HFFc6 (cell line): Measurements from ENCODE around the gene STAT1. TPM values are rescaled to one million over a fixed set of nuclear protein-coding genes. Genes with fewer than 3 reads are reported as not detected.
"Not testable (repeated sequence)": the region's sequence is repeated elsewhere in the genome, so short reads cannot be mapped to it uniquely, and the experiment has no call there.

Experiments
- DNase-seq: peaks from one replicate; pipeline ENCODE4 v3.0.0-alpha.2; 2018
- H3K27ac Mint-ChIP-seq: 2 replicates; pipeline ENCODE4 v1.8.0; 2020; ENCODE audit warnings: mild to moderate bottlenecking, mixed read lengths
- H3K27me3 Mint-ChIP-seq: 2 replicates; pipeline ENCODE4 v1.8.0; 2021; ENCODE audit warnings: mild to moderate bottlenecking, moderate library complexity, mixed read lengths; ENCODE audit not compliant: insufficient read depth
- H3K36me3 Mint-ChIP-seq: 2 replicates; pipeline ENCODE4 v1.8.0; 2021; ENCODE audit warnings: low read depth, mixed read lengths
- H3K4me1 Mint-ChIP-seq: 2 replicates; pipeline ENCODE4 v1.8.0; 2020; ENCODE audit warnings: low read depth, mixed read lengths
- H3K4me3 Mint-ChIP-seq: 2 replicates; pipeline ENCODE4 v1.8.0; 2020; ENCODE audit warnings: mild to moderate bottlenecking, moderate library complexity, mixed read lengths
- H3K9me3 Mint-ChIP-seq: 2 replicates; pipeline ENCODE4 v1.8.0; 2020; ENCODE audit warnings: mild to moderate bottlenecking, mixed read lengths
- total RNA-seq, 6 experiments: library from RNA; stranded (reverse); fragmentation: NEBNext Ultra II Directional; extraction: Animal tissue kit (Norgen Biotek cat#: 25700); gene quantifications; 2 replicates in 1 of 6; 3 replicates in 5 of 6; pipeline ENCODE4 v1.2.3, GENCODE V29; 2021
- TF ChIP-seq, protein P1 (sequence below): fragments of 200-600 bp; sonication (generic); IDR thresholded peaks from 2 replicates; pipeline ENCODE4 v1.5.0; 2021; ENCODE audit warnings: antibody characterized with exemption, mild to moderate bottlenecking

STAT1 gene
- total RNA-seq, 6 experiments from 2014 or later, result 91.6 to 154 (median 138) TPM

GRCh38 chr2:190963088-190963487 lies 50.9 kb downstream of the STAT1 start:
- no peak overlapping the region for H3K4me3 Mint-ChIP-seq

GRCh38 chr2:190961918-190962487 lies 52.0 kb downstream of the STAT1 start:
- Mint-ChIP-seq H3K9me3 (0 out of 2 replicates have a peak, but pooled peaks cover 1% of the 10 kb centered on the region), H3K4me1 (peaks cover 5% of the 10 kb centered on the region; the same call in 1 of the 2 replicates), H3K27me3 (peaks cover 3% of the 10 kb centered on the region), H3K4me3 (peak overlapping the region; percentile 9; the same call in 1 of the 2 replicates), H3K27ac (peak overlapping the region; percentile 22; the same call in 1 of the 2 replicates), H3K36me3 (peaks cover 75% of the 10 kb centered on the region)
- TF ChIP-seq, protein P1, sequence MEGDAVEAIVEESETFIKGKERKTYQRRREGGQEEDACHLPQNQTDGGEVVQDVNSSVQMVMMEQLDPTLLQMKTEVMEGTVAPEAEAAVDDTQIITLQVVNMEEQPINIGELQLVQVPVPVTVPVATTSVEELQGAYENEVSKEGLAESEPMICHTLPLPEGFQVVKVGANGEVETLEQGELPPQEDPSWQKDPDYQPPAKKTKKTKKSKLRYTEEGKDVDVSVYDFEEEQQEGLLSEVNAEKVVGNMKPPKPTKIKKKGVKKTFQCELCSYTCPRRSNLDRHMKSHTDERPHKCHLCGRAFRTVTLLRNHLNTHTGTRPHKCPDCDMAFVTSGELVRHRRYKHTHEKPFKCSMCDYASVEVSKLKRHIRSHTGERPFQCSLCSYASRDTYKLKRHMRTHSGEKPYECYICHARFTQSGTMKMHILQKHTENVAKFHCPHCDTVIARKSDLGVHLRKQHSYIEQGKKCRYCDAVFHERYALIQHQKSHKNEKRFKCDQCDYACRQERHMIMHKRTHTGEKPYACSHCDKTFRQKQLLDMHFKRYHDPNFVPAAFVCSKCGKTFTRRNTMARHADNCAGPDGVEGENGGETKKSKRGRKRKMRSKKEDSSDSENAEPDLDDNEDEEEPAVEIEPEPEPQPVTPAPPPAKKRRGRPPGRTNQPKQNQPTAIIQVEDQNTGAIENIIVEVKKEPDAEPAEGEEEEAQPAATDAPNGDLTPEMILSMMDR, result no peak
- DNase-seq, result no peak

More at GRCh38 chr2:190963088-190963487, 50.9 kb downstream of the STAT1 start:
- TF ChIP-seq, protein P1, result no peak
- H3K4me1 Mint-ChIP-seq, result peaks cover 5% of the 10 kb centered on the region; the same call in 1 of the 2 replicates
- no peaks in the 10 kb centered on the region; the same call in none of the 2 replicates for H3K27me3 Mint-ChIP-seq
- no peak for DNase-seq
- H3K9me3 Mint-ChIP-seq, result no peaks in the 10 kb centered on the region
- peaks cover 64% of the 10 kb centered on the region for H3K36me3 Mint-ChIP-seq
- H3K27ac Mint-ChIP-seq, result no peak overlapping the region

DNA sequence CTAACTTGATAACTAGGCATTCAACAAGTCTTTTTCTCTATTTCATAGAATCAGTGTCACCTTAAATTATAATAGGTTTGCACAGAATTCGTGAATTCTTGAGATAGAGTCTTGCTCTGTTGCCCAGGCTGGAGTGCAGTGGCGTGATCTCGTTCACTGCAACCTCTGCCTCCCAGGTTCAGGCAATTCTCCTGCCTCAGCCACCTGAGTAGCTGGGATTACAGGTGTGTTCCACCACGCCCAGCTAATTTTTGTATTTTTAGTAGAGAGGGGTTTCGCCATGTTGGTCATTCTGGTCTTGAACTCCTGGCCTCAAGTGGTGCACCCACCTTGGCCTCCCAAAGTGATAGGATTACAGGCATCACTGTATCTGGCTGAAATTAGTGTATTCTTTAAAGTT lies 52.9 kb downstream of the STAT1 start:
- not testable (repeated sequence) for H3K27ac Mint-ChIP-seq, H3K4me3 Mint-ChIP-seq, H3K27me3 Mint-ChIP-seq, H3K4me1 Mint-ChIP-seq, DNase-seq
- Mint-ChIP-seq H3K9me3 (peaks cover 10% of the 10 kb centered on the region), H3K36me3 (peaks cover 84% of the 10 kb centered on the region)

- TF ChIP-seq, protein P1, result no peak
- Mint-ChIP-seq H3K4me1 (peaks cover 5% of the 10 kb centered on the region; the same call in 1 of the 2 replicates), H3K4me3 (no peak overlapping the region), H3K9me3 (peaks cover 16% of the 10 kb centered on the region), H3K27me3 (peaks cover 7% of the 10 kb centered on the region), H3K27ac (peak overlapping the region; percentile 5), H3K36me3 (peaks cover 89% of the 10 kb centered on the region)
- no peak for DNase-seq
These were observed 53.8 kb downstream of the STAT1 start for GRCh38 chr2:190959911-190960788.

DNA sequence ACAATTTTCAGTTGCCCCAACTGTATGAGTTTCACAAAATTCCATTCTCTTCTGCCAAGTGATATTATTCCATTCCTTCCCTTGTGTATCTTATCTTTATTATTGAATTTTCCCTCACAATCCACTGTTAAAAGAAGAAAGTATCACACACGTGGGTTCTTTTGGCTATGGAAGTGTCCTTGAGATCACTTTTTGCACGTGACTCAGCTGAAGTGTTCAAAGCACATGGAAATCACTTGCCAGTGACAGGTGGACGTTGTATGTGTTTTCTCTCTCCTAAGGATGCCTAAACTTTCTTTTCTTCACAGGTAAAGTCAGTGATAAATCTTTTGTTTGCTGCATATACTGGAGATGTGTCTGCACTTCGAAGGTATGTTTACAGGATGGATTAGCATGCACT lies 60.7 kb downstream of the STAT1 start:
- Mint-ChIP-seq H3K4me1 (no peaks in the 10 kb centered on the region), H3K9me3 (peaks cover 16% of the 10 kb centered on the region), H3K27me3 (peaks cover 19% of the 10 kb centered on the region), H3K4me3 (no peak overlapping the region; the same call in 1 of the 2 replicates), H3K27ac (no peak overlapping the region), H3K36me3 (peaks cover 28% of the 10 kb centered on the region)
- TF ChIP-seq, protein P1, result no peak
- no peak for DNase-seq

DNA sequence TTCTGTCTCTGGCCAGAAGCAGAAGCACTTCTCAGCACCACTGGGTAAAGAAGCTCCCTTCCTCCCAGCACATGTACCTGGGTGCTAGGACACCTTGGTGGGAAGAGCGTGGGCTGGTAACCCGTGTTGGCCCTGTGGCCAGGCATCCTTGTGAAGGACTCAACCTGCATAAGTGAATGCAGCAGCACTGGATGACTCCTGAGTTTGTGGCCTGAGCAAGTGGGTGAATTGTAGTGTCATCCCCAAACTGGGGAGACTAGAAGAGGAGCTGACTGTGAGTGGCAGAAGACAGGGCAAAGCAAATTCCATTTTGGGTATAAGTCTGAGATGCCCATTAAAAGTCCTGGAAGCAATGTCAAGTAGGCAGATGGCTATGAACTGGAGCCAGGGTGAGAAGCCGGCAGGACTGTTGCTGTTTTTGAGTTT lies 63.4 kb downstream of the STAT1 start:
- Mint-ChIP-seq H3K9me3 (peaks cover under 1% of the 10 kb centered on the region; the same call in 1 of the 2 replicates), H3K27ac (no peak overlapping the region), H3K4me1 (no peaks in the 10 kb centered on the region), H3K27me3 (peaks cover 19% of the 10 kb centered on the region), H3K36me3 (peaks cover under 1% of the 10 kb centered on the region), H3K4me3 (no peak overlapping the region)
- DNase-seq, result no peak
- TF ChIP-seq, protein P1, result no peak
